Middle frontal gyrus (tissue), 1 donor: Measurements from ENCODE around the gene DNAJC5.

Source experiments
- DNase-seq: peaks from one replicate; pipeline ENCODE4 v3.0.0-alpha.2; 2015; ENCODE audit warnings: low spot score; ENCODE audit errors: extremely low spot score

Gene DNAJC5

DNA sequence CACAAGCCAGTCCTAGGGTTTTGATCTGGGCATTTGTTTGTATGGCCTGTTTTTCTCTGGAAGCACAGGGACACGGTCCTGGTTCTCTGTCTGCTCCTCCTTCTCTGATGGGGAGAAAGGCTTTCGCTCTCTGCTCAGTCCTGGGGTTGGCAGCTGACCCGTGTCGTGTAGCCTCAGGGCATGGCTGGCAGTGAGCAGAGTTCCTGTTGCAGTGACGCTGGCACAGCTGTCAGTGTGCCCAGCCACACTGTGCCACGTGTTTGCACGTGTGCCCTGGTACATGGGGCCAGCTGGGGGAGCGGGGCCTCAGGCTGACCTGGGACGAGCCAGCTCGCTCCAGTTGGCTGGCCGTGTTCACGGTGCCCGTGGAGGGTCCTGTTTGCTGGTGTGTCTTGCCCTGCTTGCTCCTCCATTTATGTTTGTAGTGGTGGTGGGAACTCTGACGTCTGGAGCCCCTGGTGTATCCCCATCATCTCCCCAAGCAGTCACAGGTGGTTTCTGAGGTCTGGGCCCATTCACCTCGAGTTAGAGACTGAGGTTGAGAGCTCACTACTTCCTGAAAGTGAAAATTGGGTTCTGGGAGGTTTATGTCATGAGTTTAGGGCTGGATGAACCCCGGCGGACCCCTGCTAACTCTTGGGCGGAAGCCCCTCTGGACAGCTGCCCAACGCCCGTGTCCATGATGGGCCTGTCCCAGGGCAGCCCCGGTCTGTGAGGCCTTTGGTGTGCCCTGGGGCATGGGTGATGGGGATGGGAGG lies 10.2 kb upstream of the DNAJC5 start:
- no peak for DNase-seq

DNA sequence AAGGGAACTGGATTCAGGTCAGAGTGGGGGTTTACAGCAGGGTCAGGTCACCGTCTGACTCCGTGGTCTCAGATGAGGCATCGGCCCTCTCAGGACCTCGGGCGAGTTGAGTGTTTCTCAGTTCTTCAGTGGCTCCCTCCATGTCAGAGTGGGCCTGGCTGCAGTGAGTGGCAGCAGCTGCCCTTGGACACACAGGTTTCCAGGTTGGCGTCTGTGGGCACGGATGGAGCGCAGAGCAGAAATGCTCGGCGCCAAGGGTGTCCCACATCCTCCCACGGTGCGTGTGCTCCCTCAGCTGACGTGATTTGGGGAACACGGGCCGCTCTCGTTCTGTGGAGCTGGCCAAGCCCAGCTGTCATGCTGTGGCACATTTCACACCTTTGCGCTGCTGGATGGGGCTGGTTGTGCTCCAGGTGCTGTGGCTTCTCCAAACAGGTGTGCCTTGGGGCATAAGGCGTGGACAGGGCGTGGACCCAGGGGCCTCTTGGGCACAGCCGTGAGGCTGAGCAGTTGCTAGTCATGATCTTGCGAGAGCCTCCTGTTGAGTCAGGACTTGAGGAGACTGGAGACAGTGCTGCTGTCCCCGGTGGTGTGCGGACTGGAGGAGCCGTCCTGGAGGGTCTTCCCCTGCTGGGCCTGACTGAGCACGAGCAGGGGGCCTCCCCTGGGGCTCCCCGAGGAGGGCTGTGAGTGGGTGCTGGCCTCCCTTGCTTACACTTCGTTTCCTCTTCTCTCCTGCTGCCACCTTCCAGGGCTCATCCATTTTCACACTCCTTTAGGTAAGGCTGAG lies 9.5 kb upstream of the DNAJC5 start:
- no peak for DNase-seq

DNA sequence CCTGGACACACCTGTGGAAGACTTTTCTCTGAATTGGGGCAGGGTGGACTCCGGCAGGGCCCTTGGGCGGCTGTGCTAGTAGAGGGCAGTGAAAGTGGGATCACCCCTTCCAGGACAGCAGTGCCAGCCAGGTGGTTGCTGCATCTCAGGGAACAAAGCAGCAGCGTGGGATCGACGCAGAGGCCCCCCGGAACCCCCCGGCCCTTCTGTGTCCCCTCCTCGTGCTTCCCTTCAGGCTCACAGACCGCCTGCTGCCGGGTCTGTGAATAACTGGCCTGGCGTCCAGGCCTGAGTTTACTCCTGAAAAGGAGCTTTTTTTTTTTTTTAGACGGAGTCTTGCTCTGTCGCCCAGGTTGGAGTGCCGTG lies 8.9 kb upstream of the DNAJC5 start:
- no peak for DNase-seq

DNA sequence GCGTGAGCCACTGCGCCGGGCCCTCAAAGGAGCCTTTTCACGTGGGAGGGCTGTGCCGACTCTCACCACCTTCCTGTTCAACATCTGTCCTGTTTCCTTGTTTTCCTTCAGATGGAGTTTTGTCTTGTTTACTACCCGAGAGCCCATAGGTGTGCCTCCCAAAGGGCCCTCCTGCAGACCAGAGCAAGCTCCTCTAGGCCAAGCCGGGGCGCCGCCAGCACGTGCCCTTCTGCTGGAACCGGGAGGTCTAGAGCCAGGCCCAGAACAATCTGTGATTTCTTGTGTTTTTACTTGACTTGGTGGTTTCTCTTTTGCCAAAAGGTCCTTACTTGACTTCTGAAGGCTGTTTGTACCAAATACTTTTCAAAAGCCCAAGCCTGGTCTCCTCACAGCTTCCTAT lies 8.0 kb upstream of the DNAJC5 start:
- DNase-seq: no peak

DNA sequence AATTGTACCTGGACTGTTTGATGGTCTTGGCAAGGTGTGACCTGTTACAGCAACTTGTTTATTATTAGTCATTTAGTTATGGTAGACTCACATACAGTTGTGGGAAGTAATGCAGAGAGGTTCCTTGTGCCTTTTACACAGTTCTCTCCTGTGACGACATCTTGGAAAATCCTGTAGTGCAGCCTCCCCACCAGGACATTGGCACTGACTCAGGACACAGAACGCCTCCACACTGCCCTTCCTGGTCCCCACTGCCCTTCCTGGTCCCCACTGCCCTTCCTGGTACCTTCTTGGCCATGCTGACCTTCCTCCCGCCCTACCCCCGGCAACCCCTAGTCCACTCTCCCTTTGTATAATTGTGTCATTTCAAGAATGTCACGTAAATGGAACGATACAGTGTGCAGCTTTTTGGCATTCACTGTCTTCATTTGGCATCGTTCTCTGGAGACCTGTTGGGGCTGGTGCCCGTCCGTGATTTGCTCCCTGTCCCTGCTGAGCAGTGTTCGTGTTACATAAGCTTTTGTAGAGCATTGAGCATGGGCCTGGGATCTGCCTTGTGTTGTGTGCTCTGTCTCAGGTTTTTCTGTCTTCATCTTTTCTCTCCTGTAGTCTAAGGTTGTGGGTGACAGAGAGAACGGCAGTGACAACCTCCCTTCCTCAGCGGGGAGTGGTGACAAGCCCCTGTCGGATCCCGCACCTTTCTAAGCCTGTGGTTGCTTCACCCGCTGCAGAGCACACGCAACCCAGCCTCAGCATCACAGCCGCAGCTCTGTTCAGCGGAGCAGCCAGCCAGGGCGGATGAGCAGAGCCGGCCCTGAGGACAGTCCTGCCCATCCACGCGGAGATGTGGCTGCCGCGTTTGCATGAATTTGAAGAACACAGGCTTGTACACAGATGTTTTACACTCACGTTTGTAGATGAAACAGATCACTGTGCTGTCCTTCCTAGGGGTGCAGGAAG lies 5.4 kb upstream of the DNAJC5 start:
- DNase-seq: no peak

DNA sequence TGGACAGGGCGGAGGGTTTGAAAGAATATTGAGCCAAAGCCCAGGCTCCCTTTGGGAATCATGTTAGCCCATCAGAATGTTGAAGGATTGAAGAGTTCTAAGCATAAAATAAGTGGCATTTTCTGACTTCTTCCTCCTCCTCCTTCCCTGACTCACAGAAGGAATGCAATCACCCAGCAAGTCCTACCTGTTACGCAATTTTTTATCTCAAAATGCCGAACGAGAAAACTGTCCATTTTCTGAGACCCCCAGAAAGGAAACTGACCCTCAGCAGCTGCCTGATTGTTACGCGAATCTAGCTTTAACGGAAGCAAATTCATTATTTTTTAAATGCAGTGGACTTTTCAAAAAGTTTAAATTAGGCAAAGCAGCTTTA lies 4.7 kb upstream of the DNAJC5 start:
- DNase-seq: no peak

DNA sequence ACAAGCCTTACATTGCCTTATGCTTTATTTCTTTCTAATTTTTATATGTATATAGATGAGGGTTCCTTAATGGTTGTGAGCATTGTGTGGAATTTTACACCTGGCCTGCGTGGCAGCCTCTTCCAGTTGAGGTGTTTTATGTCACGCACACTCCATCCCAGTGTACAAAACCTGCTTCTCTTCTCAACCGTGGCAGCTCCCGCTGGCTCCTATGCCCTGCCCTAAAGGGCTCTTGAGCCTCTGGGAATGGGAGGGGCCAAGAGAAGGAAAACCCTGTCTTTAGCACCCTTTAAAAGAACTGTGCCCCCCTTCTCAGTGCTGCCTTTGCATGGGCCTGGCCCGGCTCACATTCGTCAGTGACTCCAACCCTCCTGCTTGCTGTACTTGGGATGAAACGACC lies 4.3 kb upstream of the DNAJC5 start:
- no peak for DNase-seq

DNA sequence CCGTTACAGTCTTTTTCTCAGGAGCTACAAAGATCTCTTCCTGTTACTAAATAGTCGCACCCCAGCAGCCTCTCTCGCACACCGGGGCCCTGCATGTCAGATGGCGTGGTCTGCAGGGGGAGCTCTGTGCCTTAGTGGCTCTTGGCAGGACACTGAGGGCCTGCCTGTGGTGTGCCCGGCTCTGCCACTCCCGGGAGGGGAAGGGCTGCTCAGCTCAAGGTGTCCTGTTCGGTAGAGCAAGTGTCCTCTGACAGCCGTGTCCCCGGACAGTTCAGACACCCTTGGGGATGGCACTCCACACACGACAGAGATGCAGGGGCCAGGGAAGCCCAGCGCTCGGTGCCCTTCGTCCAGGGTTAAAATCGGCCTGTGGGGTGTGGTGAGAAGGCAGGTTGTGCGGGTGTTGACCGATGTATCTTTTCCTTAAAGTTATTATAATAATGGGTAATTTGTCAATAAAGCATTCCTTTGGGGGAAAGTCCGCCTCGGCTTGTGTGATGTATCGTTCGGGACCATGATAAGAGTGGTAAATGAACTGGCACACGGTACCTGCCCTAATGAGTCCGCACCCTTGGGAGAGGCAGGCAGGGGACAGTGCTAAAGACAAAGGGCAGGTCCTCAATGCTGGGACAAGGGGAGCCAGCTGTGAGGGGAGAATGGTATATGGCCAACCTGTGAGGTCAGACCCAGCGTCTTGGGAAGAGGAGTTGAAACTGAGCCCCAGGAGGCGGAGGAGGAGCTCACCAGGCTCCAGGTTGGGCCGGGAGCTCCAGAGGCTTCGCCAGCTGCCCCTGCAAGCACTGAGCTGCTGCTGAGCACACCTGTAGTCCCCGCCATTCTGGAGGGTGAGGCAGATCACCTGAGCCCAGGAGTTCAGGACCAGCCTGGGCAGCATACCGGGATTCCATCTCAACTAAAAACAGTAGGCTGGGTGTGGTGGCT lies 3.6 kb upstream of the DNAJC5 start:
- no peak for DNase-seq

DNA sequence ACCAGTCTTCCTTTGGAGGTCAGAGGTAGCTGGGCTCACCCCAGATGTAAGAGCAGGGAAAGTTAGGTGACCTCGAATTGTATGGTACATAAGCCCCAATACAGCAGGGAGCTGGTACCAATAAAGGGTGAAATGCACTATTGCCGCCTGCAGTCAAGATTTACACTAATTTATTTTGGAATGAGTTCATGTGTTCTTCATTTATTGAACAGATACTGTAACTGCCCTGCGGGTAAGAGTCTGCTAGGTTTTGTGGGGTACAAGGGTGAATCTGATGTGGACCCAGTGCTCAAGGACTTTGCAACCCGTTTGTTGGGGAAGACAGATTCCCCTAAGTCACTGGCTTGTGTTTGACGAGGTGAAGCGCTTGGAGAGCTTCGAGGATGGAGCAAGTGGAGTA lies 2.5 kb upstream of the DNAJC5 start:
- DNase-seq: no peak

DNA sequence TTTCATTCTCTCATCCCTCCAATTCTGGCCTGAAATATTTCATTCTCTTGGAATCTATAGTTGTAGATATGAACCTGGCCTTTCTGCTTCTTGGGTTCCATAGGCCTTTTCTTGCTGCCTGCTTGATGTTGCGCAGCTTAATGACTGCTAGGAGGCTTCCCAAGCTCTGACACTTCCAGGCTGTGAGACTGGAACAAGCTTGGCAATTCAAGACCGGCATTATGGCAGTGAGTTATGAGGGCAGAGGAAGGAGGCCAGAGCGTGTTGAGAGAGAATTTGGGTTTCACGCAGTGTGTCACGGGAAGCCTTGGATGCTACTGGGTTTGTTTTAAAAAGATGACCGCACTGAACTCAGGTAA lies 948 bp upstream of the DNAJC5 start:
- no peak for DNase-seq

DNA sequence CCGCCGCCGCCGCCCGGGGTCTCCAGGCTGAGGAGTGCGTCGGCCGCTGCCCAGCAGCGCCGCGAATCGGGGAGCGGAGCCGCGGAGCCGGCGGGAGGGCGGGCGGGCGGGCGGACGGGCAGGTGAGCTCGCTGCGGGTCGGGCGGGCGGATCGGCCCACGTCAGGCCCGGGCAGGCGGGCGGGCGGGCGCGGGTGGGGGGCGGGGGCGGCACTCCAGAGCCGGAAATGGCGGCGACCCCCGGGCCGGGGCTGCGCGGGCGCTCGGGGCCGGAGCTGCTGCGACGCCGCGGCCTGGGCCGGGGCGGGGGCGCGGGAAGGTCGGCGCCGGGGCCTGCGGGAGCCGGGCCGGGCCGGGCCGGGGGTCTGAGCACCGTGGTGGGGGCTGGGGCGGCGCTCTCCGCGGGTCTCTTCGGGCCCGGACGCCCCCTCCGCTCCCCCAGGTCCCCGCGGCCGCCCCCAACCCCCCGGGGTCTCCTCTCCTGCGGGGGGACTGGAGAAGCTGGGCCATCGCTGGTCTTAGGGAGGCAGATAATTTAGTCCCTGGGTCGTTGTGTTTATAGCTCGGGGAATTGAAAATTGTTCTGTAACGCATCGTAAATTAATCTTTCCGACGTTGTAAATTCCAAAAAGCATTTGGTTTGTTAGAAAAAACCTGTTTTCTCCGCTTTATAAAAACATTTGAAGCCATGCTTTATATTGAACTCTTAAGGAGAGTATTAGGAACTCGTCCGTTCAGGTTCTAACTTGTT lies 451 bp downstream of the DNAJC5 start:
- no peak for DNase-seq

DNA sequence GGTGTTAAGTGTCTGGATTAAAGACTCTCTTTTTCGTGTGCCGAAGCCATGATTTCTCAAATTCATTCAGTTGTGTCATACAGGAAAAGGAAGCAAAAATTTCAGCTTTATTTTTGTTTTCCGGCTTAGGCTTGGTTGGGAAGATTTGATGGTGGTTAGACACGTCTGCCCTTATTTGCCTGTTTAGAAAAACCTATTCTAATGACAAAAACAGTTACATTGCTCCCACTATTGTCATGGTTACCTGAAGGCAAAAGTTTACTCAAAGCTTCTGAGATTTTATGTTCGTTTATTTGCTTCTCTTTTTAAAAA lies 982 bp downstream of the DNAJC5 start:
- no peak for DNase-seq

DNA sequence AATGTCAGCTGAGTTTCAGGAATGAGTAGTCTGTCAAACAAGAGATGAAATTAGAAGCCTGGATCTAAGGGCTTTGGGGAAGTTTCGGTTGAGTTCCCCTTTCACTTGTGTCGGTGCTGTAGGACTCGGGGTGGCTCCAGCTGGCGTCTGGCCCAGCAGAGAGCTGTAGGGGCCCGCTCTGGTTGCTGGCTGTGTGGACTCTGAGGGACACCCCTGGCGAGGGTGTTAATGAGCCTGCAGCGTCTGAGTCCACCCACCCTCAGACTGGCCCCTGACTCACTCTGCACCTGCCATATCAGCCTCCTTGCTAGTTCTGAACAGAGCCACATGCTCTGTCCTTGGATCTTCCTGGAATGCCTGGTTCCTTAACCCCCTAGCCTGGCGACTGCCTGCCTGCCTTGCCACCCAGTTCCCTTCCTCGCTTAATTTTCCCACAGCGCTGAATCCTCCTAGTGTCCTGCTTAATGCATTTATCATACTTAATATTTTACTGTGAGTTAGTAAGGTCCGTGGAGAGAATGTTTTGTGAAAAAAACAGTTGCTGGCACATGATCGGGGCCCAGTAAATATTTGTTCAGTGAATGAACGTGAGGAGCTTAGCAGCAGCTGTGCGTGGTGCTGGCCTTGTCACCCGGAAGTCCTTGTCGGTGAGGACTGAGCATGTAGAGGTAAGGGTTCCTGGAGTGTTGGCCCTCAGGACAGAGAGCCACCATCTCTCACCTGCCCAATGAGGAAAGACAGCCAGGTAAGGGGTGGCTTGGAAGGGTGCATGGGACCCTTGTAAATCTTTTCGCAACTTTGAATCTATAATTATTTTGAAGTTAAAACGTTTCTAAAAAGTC lies 1.6 kb downstream of the DNAJC5 start:
- no peak for DNase-seq

DNA sequence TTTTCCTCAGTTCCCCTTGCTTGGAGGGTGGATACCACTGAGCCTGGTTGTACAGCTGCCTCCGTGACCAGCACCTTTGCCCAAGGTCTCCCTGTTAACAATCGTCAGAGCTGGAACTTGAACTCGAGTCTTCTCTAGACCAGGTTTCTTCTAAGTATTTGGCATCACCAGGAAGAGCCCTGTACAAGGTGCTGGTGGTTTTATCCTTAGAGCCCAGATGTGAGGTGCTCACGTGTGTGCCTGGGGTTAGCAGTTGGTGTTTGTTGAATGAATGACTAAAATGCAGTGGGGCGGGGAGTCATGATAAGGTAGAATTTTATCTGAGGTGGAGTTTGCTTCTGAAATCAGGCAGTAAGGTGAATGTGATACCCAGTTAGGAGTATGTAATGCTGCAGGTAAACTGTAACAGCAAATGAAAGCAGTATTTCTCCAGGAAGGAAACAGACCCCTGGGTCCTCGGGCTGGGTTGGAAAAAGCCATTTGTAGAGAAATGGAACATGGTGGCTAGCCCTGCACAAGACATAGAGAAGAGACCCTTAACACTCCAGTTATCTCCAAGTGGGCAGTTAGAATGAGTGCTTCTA lies 3.1 kb downstream of the DNAJC5 start:
- no peak for DNase-seq

DNA sequence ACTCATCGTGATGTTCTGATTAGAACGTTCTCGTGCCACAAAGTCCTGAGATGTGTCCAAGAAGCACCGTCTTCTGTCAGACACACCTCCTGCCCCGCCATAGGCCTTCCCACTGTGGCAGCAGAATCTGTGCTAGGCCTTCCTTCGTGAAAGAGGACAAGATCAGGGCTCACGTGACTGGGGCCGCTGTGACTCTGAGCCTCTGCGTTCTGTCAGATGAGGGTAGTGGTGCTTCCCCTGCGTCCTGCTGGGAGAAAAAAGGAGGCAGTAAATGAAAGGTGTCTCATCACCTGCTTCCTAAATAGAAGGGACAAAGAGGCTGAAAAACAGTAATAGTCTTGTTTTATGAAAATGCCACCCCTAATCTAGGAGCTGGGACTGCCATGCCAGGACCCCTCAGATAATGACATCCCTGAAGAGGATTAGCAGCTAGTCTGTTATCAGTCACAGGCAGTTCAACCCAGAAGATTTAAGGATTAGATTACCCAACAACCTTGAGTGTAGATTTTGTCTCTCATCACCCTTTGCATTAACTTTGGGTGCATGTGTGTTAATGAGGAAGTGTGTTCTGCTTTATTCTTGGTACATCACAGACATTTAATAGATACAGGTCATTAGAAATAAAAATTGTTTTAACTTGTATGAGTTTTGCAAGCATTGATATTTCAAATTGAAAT lies 4.1 kb downstream of the DNAJC5 start:
- no peak for DNase-seq

DNA sequence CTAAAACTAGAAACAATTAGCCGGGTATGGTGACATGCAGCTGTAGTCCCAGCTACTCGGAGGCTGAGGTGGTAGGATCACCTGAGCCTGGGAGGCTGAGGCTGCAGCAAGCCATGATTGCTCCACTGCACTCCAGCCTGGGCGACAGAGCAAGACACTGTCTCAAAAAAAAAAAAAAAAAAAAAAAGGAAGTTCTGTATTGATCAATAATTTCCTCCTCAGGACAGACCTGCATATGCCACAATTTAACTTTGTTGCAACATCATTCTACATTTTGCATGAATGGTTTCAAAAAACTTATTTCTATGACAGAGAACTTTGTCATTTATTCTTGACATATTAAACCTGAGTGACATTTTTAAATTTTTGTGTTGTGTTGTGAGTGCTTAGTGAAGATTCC lies 5.5 kb downstream of the DNAJC5 start:
- DNase-seq: no peak

DNA sequence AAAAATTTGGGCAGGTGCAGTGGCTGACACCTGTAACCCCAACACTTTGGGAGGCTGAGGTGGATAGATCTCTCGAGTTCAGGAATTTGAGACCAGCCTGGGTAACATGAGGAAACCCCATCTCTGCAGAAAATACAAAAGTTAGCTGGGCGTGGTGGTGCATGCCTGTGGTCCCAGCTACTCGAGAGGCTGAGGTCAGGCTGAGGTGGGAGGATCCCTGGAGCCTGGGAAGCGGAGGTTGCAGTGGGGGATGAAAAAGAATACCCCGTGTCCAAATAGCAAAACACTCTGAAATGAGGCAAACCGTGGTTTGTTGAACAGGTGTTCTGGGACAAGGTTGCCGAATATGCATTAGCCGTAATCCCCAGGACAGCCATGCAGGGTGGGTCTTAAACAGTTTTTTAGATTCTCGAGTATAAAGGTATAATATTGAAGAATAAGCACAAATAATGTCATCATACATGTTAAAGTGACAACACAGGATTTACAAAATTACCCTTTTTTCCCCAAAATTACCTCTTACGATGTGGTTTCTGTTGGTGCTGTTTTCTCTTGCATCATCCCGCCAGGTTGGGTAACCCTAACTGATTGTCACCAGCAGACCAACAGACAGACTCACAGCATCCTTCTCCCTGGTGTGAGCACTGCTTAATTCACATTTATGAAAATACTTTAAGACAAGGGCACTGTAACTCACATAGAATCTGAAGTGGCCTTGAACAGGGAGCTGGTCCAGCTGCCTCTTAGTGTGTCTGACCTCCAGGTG lies 9.1 kb downstream of the DNAJC5 start:
- DNase-seq: no peak
